HCT116 (cell line): ENCODE results near the gene KIF26B.

Source experiments
- ATF3 ChIP-seq: IDR thresholded peaks from 2 replicates; pipeline ENCODE4 v1.6.1; 2012
- CEBPB ChIP-seq: IDR thresholded peaks from 2 replicates; pipeline ENCODE4 v1.6.1; 2012; ENCODE audit warnings: low read depth
- CTCF ChIP-seq, 3 experiments: fragments of 200-600 bp in 1 of 3; sonication (generic) in 1 of 3; IDR thresholded peaks in 2 of 3; conservative IDR thresholded peaks in 1 of 3; 2 replicates each; pipeline ENCODE4 v1.5.1; 2012 to 2017; ENCODE audit warnings: low read depth in 2 of 3, low read length in 2 of 3, antibody characterized with exemption in 1 of 3, borderline replicate concordance in 1 of 3, control low read depth in 1 of 3, mild to moderate bottlenecking in 1 of 3, mixed read lengths in 1 of 3, mixed run types in 1 of 3, moderate library complexity in 1 of 3; ENCODE audit not compliant: insufficient read depth in 1 of 3
- EZH2 ChIP-seq: fragments of 200-600 bp; sonication (generic); IDR thresholded peaks from 2 replicates; pipeline ENCODE4 v1.6.1; 2017; ENCODE audit warnings: antibody characterized with exemption, mixed run types
- EZH2phosphoT487 ChIP-seq: fragments of 200-600 bp; IDR thresholded peaks from 2 replicates; pipeline ENCODE4 v1.6.1; 2018; ENCODE audit warnings: antibody characterized with exemption, borderline replicate concordance
- POLR2AphosphoS5 ChIP-seq: IDR thresholded peaks from 2 replicates; pipeline ENCODE4 v1.6.1; 2011; ENCODE audit warnings: mild to moderate bottlenecking, low read depth, low read length, moderate library complexity
- SIN3A ChIP-seq: IDR thresholded peaks from 2 replicates; pipeline ENCODE4 v1.6.1; 2012; ENCODE audit warnings: low read depth
- SP1 ChIP-seq: IDR thresholded peaks from 2 replicates; pipeline ENCODE4 v1.6.1; 2012; ENCODE audit warnings: low read depth
- ZNF274 ChIP-seq: fragments of 200-500 bp; sonication (Bioruptor generic); IDR thresholded peaks from 2 replicates; pipeline ENCODE4 v1.6.1; 2014; ENCODE audit warnings: mild to moderate bottlenecking, low read depth, low read length, inconsistent platforms

DNA sequence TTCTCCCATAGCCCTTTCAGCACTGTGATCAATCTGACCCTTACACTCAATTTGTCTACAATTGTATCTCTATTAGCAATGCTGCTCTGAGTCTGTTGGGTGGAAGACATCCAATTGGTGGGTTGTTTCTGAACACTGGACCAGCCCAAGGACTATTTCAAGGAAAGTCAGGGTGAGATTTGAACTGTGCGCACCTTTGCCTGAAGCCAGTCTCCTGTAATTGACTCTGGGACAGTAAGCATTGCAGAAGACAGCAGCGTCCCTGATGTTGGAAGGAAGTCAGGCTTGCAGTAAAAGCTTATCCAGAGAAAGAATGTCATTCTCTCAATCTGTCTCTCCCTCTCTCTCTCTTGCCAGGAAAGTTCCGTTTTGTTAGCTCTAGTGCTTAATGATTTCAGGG, 233.9 kb downstream of the KIF26B start:
- TF ChIP-seq ATF3, result no peak
- no peak for TF ChIP-seq CTCF (IDR thresholded peaks at IDR 0.05 in 2 of 3, conservative IDR thresholded peaks at IDR 0.05 in 1 of 3; ENCODE audit: borderline replicate concordance in 1 of 3, insufficient read depth in 1 of 3, low read depth in 2 of 3, low read length in 2 of 3)
- no peak for TF ChIP-seq EZH2phosphoT487
- TF ChIP-seq POLR2AphosphoS5, result no peak
- TF ChIP-seq EZH2, result no peak
- no peak for TF ChIP-seq CEBPB
- no peak for TF ChIP-seq SP1
- TF ChIP-seq ZNF274, result no peak
- TF ChIP-seq SIN3A, result no peak
